GM19324 (cell line): ENCODE data around the gene FDXACB1.
"Not testable (repeated sequence)": the region's sequence is repeated elsewhere in the genome, so short reads cannot be mapped to it uniquely, and the experiment has no call there.

Source experiments
- ATAC-seq: cut with Tn5 transposase; IDR thresholded peaks from one replicate; pipeline ENCODE4 v1.9.1; 2021; ENCODE audit warnings: mild to moderate bottlenecking, moderate library complexity; ENCODE audit not compliant: unreplicated experiment, low FRiP score

Gene FDXACB1

GRCh38 chr11:111910676-111911562 lies 32.0 kb upstream of the FDXACB1 start:
- ATAC-seq = no peak

GRCh38 chr11:111909378-111909777 lies 30.4 kb upstream of the FDXACB1 start:
- no peak for ATAC-seq

DNA sequence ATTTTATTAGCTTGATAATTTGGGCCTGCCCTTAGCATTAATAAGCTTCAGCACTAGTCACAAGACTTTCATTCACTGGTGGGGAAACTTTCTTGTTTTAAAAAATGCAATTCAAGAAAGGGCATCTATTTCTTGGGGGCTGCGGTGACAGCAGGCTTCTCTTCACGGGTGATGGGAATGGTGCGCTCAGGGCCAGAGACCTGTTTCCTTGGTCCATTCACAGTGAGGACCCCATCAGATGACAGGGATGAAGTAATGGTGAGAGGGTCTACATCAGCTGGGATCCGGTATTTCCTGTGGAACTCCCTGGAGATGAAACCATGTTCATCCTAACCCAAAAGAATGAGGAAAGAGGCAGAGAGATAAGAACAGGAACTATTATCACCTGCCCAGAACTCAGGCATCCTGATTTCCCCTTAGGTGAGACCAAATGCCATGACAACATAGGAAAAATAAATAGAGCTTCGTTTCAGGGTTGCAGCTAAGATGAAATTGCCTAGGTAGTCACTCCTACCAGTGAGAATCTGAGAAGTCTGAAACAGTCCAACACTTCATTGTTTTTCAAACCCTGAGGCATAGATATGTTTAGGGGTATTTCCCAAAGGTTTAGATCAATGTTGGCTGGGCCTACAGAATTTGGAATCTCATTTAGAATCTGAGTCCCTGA lies 29.8 kb upstream of the FDXACB1 start:
- no peak for ATAC-seq

- ATAC-seq = no peak
Measured at GRCh38 chr11:111906680-111907079, 27.7 kb upstream of the FDXACB1 start.

GRCh38 chr11:111905411-111905810 lies 26.4 kb upstream of the FDXACB1 start:
- ATAC-seq = no peak

DNA sequence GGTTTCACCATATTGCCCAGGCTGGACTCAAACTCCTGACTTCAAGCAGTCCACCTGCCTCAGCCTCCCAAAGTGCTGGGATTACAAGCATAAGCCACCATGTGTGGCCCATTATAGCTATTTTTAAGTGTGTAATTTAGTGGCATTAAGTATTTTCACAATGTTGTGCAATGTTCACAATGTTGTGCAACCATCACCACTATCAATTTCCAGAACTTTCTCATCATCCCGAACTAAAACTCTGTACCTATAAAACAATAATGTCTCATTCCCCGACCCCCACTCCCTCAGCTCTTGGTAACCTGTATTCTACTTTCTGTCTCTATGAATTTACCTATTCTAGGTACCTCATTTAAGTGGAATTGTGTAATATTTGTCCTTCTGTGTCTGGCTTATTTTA lies 7.9 kb upstream of the FDXACB1 start:
- no peak for ATAC-seq

- no peak for ATAC-seq
Measured at GRCh38 chr11:111886032-111886431, 7.1 kb upstream of the FDXACB1 start.

DNA sequence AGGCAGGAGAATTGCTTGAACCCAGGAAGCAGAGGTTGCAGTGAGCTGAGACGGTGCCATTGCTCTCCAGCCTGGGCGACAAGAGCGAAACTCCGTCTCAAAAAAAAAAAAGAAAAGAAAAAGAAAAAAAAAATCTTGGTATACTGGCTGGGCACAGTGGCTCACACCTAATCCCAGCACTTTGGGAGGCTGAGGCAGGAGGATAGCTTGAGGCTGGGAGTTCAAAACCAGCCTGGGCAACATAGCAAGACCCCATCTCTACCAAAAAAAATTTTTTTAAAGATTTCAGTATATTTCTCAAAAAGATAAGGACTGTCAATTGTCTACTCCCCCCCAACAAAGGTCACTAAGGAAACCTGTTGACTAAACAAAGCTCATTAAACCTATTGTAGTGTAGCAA lies 6.1 kb upstream of the FDXACB1 start:
- ATAC-seq = not testable (repeated sequence)

DNA sequence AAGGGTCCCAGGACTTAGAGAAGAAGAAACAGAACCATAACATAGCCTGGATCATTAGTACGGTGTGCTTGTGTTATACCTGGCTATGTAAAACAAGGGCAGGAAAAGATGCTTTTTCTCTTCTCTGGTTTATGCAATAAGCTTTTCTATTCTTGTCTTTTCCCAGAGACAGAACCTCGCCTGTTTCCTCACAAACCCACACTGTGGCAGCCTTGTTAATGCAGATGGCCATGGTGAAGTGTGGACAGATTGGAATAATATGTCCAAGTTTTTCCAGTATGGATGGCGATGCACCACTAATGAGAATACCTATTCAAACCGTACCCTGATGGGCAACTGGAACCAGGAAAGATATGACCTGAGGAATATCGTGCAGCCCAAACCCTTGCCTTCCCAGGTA lies 3.2 kb upstream of the FDXACB1 start:
- ATAC-seq = no peak

GRCh38 chr11:111879637-111879960 lies 634 bp upstream of the FDXACB1 start:
- no peak for ATAC-seq

DNA sequence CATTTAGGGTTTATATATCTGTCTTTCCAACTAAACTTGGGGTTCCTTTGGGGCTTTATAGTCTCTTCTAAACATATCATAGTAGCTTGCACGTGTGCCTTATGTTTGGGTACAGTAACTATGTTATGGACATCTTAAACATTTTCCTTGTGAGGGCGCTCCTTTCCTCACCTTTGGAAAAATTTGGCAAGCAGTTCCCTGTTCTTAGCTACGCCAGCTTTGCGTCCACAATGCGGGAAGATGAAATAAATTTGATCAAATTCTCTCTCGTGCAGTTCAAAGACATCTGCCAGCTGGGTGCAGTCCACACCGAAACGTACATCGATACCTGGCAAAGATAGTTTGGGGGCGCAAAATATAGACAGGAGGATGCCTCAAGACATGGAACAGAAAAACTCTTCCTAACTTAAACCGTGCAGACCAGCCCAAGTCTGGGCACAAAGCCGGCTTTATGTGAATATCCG lies 548 bp downstream of the FDXACB1 start:
- no peak for ATAC-seq

DNA sequence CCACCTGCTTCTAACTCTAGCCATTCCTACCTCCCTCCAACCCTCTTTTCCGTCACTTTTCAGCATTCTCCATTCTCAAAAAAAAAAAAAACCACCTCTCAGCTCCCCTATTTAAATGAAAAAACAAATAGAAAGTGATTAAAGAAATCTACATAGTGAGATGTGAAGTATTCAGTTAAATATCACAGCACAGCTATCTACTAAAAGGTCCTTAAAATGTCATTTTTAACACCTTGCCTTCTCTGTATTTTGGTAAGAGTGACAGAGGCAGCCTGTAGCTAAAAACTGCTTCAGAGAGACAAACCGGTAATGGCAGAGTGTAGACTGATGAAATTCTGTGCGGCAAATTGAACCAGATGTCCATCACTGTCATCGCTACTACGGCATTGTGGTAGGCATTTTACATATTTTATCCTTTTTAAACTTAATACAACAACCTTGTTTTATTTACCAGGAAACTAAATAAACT lies 7.2 kb downstream of the FDXACB1 start:
- ATAC-seq = no peak

DNA sequence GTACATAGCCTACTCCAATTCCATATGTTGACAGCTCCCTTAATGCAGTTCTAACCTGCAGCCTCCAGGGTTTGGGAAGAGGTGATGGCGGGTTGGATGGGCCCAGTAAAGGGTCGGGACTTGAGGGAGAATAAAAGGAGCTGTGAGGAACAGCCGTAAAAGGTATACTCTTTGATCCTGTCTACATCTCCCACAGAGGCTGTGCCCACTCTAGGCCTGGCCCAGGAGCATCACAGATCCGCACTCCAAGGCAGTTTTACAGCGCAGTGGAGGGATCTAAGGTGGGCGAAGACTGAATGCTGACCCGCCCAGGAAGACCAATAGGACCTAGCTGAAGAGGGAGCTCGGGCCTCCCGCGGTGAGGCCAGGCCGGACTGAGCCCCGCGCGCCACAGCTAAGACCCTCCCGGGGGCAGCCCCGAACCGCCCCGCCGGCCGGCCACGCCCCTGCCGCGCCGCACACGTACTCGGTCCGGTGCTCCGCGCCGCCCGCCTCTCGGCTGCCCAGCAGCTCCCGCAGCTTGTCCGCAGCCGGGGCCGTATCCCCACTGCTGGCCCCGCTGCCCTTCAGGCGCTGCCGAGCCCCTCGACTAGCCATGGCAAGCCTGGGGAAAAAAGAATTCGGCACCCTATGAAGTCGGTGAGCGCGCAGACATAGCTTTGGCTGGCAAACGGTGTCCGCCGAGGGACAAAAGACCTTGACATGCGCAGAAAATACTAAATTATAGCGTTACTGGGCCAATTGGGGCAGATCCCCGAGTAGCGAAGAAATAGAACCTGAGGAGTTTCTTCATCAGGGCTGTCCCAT lies 7.9 kb downstream of the FDXACB1 start, which contains the start of gene ALG9:
Gene ALG9, minus strand, starts transcription at position 696 of the 807 bp plus-strand sequence. Its CDS starts 99 bp downstream, at position 597.
- ATAC-seq = peak; percentile 93

GRCh38 chr11:111870522-111870885 lies 8.5 kb downstream of the FDXACB1 start:
- no peak for ATAC-seq

DNA sequence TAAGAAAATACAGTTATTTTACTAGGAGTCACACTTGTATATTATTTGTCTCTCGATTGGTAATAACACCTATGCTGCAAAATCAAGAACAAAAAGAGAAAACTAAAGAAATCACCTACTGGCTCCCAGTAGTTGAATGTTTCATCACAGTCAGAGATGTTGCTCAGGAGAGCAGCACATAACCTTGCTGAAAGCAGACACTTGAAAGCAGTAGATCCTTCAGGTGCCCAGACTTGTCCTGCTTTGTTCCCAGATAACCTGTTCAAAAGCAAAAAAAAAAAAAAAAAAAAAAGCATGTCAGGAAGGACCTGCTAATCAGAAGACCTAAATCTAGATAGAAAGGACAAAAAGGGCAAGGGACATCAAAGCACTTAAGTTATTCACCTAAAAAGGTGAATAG lies 8.9 kb downstream of the FDXACB1 start:
- ATAC-seq = no peak

GRCh38 chr11:111860257-111860656 lies 18.7 kb downstream of the FDXACB1 start:
- ATAC-seq = no peak

GRCh38 chr11:111855506-111855905 lies 23.5 kb downstream of the FDXACB1 start:
- no peak for ATAC-seq

DNA sequence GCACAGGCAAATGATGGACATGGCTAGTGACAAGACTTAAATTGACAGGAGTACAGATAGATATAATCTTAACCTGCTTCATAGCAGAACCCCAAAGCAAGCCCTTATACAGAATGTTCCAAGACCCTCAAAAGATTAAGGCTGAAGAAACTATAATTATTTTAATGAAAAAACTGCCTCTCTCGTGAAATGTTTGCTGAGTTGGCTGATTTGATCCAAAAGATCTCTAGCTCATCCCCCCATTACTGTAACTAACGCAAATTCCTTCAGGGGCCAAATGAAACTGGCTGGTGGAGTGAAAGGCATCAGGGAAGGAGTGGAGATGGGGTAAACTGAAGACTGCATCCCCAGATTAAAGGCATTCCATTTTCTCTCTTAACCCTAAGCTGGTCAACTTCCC lies 26.9 kb downstream of the FDXACB1 start:
- ATAC-seq = no peak

GRCh38 chr11:111851636-111852035 lies 27.3 kb downstream of the FDXACB1 start:
- no peak for ATAC-seq

DNA sequence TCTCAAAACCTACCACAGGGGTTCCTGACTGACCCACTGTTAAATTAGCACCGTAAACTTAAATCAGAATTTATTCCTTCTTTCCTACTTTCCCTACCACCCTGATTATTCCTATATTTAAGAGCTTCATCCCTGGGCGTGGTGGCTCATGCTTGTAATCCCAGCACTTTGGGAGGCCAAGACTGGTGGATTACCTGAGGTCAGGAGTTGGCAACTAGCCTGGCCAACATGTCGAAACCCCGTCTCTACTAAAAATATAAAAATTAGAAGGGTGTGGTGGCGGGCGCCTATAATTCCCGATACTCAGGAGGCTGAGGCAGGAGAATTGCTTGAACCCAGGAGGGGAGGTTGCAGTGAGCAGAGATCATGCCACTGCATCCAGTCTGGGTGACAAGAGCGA lies 27.9 kb downstream of the FDXACB1 start:
- no peak for ATAC-seq

GRCh38 chr11:111849631-111850030 lies 29.3 kb downstream of the FDXACB1 start:
- ATAC-seq = no peak
